Suprapubic skin (tissue), 4 donors: ENCODE measurements around the gene CLDN19.

Experiments used
- CTCF ChIP-seq, 2 donors: fragments of 200-600 bp in 1 of 2; fragments of 450-650 bp in 1 of 2; sonication (generic) in 1 of 2; IDR thresholded peaks; one replicate each; pipeline ENCODE4 v1.5.1; 2016 to 2019; ENCODE audit warnings: antibody characterized with exemption in 2 of 2, mild to moderate bottlenecking in 1 of 2, moderate library complexity in 1 of 2
- EP300 ChIP-seq: sonication (generic); formaldehyde crosslinking; IDR thresholded peaks from one replicate; pipeline ENCODE4 v1.6.1; 2017; ENCODE audit warnings: antibody characterized with exemption
- POLR2A ChIP-seq, 2 donors: fragments of 450-650 bp; IDR thresholded peaks; one replicate each; pipeline ENCODE4 v1.6.1; 2017; ENCODE audit warnings: antibody characterized with exemption in 2 of 2, mild to moderate bottlenecking in 2 of 2, moderate library complexity in 2 of 2
- POLR2AphosphoS5 ChIP-seq, 3 donors: sonication (generic); formaldehyde crosslinking; IDR thresholded peaks; one replicate each; pipeline ENCODE4 v1.6.1; 2017; ENCODE audit warnings: antibody characterized with exemption in 3 of 3

- TF ChIP-seq CTCF (IDR thresholded peaks at IDR 0.05) (no peak), POLR2A (IDR thresholded peaks at IDR 0.05) (no peak), POLR2AphosphoS5 (IDR thresholded peaks at IDR 0.05) (no peak), EP300 (no peak)
These were observed 50.1 kb downstream of the CLDN19 start for GRCh38 chr1:42689912-42690311.
